GM19238 (cell line): Measurements from ENCODE around the gene TMEM217.
A peak's percentile ranks its signal among the peaks of the same experiment; 100 is the strongest.

Experiments used
- DNase-seq: peaks from one replicate; pipeline ENCODE4 v3.0.0; 2011; ENCODE audit warnings: low spot score; ENCODE audit not compliant: insufficient read length

TMEM217 gene

GRCh38 chr6:37169496-37170272, 88.3 kb downstream of the TMEM217 start, which contains the start of gene PIM1:
Gene PIM1 (plus strand): TSS chr6:37170152. CDS start chr6:37170576, 424 bp downstream.
- DNase-seq: peak; percentile 96

- no peak for DNase-seq
Observed at GRCh38 chr6:37168811-37169495, 89.0 kb downstream of the TMEM217 start.

GRCh38 chr6:37168163-37168758, 89.7 kb downstream of the TMEM217 start:
- DNase-seq: no peak

- DNase-seq: no peak
Observed at GRCh38 chr6:37162740-37163139, 95.2 kb downstream of the TMEM217 start.
